PC-3 (cell line): ENCODE data around the gene CD44. TPM values are rescaled to one million over a fixed set of nuclear protein-coding genes. Genes with fewer than 3 reads are reported as not detected.
A peak's percentile ranks its signal among the peaks of the same experiment; 100 is the strongest.

Experiments used
- ATAC-seq: fragments of 200-7000 bp; cut with Tn5 transposase; 2 replicates; pipeline ENCODE4 v1.9.1; 2020; ENCODE audit warnings: mild to moderate bottlenecking, moderate library complexity
- BruUV-seq: library from RNA; stranded (reverse); fragments of 400-500 nt; replicated peaks from 2 replicates; lab custom pipeline; 2021; lab: Mats Ljungman, UMichigan
- CTCF ChIA-PET: fragments of 300-600 bp; sonication (Branson Sonifier 250); formaldehyde crosslinking; loops from one replicate; lab custom pipeline; 2022; ENCODE audit warnings: antibody characterized with exemption; lab: Charles Lee
- POLR2A ChIA-PET: fragments of 300-600 bp; sonication (Branson Sonifier 250); formaldehyde crosslinking; loops from one replicate; lab custom pipeline; 2022; ENCODE audit warnings: antibody characterized with exemption; ENCODE audit not compliant: unreplicated experiment; lab: Charles Lee
- DNase-seq: peaks from one replicate; pipeline ENCODE4 v3.0.0-alpha.2; 2015
- H2AFZ ChIP-seq: fragments of 300-600 bp; sonication (generic); 2 replicates; pipeline ENCODE4 v1.6.0; 2016; ENCODE audit warnings: antibody characterized with exemption, low read length
- H3F3A ChIP-seq: fragments of 300-600 bp; sonication (generic); one replicate; pipeline ENCODE4 v1.6.0; 2017; ENCODE audit warnings: antibody characterized with exemption, low read length, control low read depth, mild to moderate bottlenecking; ENCODE audit not compliant: unreplicated experiment
- H3K27ac ChIP-seq: fragments of 300-600 bp; sonication (generic); 2 replicates; pipeline ENCODE4 v1.5.1; 2016; ENCODE audit warnings: mild to moderate bottlenecking, low read length
- H3K27me3 ChIP-seq: fragments of 300-600 bp; sonication (generic); 2 replicates; pipeline ENCODE4 v1.6.1; 2016; ENCODE audit warnings: low read length, mixed read lengths
- H3K36me3 ChIP-seq: fragments of 300-600 bp; sonication (generic); 2 replicates; pipeline ENCODE4 v1.6.1; 2016; ENCODE audit warnings: low read depth, mixed run types, low read length, mixed read lengths
- H3K4me1 ChIP-seq: fragments of 300-600 bp; sonication (generic); 2 replicates; pipeline ENCODE4 v1.5.1; 2016; ENCODE audit warnings: low read length; ENCODE audit not compliant: insufficient read depth
- H3K4me2 ChIP-seq: fragments of 300-600 bp; sonication (generic); 2 replicates; pipeline ENCODE4 v1.6.0; 2016; ENCODE audit warnings: low read length
- H3K4me3 ChIP-seq: fragments of 300-600 bp; sonication (generic); 2 replicates; pipeline ENCODE4 v1.5.1; 2016; ENCODE audit warnings: mild to moderate bottlenecking, low read length, mixed read lengths
- H3K79me2 ChIP-seq: fragments of 300-600 bp; sonication (generic); 2 replicates; pipeline ENCODE4 v1.6.1; 2017; ENCODE audit warnings: low read length, mixed read lengths
- H3K9ac ChIP-seq: fragments of 300-600 bp; sonication (generic); 2 replicates; pipeline ENCODE4 v1.6.0; 2016; ENCODE audit warnings: mild to moderate bottlenecking, low read length
- H3K9me2 ChIP-seq: fragments of 300-600 bp; sonication (generic); replicated peaks from 2 replicates; pipeline ENCODE4 v1.6.1; 2016; ENCODE audit warnings: mixed run types, low read length, mixed read lengths
- H3K9me3 ChIP-seq: fragments of 300-600 bp; sonication (generic); 2 replicates; pipeline ENCODE4 v1.6.1; 2016; ENCODE audit warnings: low read length, mixed read lengths
- H4K20me1 ChIP-seq: fragments of 300-600 bp; sonication (generic); 2 replicates; pipeline ENCODE4 v1.6.1; 2016; ENCODE audit warnings: low read length, mixed read lengths
- CTCF ChIP-seq: fragments of 300-600 bp; sonication (generic); conservative IDR thresholded peaks from 2 replicates; pipeline ENCODE4 v1.5.1; 2017; ENCODE audit warnings: antibody characterized with exemption, low read depth, mild to moderate bottlenecking, low read length
- EZH2 ChIP-seq: fragments of 300-600 bp; sonication (generic); IDR thresholded peaks from one replicate; pipeline ENCODE4 v1.6.1; 2017; ENCODE audit warnings: antibody characterized with exemption, mild to moderate bottlenecking, low read length; ENCODE audit not compliant: unreplicated experiment
- EZH2phosphoT487 ChIP-seq: fragments of 300-600 bp; sonication (generic); IDR thresholded peaks from 2 replicates; pipeline ENCODE4 v1.6.1; 2018; ENCODE audit warnings: mild to moderate bottlenecking, antibody characterized with exemption, low read length, borderline replicate concordance
- intact Hi-C: fragments of 100-400 bp; cut with micrococcal nuclease; formaldehyde crosslinking; loops from 2 replicates; pipeline ENCODE4 v1.9.0; 2023
- total RNA-seq: library from RNA; depleted of rRNA; stranded (reverse); fragments of >200 nt; gene quantifications from 2 replicates; pipeline ENCODE4 v1.2.3, GENCODE V29; 2014

Gene CD44
- total RNA-seq, 1 experiment from 2014 or later = 181 TPM

DNA sequence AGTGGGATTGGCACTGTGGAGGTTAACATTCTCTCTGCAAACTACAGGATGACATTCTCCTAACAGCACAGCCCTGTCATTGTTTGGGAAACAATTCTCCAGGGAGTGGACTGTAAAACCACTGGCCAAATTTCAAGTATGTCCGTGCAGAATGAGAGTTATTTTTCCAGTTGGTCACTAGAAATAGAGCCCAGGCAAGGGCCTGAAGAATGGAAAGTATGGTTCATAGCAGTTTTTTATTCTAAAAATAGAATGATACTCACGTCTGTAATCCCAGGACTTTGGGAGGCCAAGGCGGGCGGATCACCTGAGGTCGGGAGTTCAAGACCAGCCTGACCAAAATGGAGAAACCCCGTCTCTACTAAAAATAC, 39.0 kb upstream of the CD44 start:
- Histone ChIP-seq H2AFZ (0 out of 2 replicates have a peak overlapping the region, but pooled peaks have one; percentile 4), H3K27me3 (no peaks in the 10 kb centered on the region), H3F3A (no peaks in the 10 kb centered on the region), H3K9me3 (no peaks in the 10 kb centered on the region), H3K79me2 (no peaks in the 10 kb centered on the region), H3K4me1 (peaks cover 11% of the 10 kb centered on the region), H3K4me3 (no peak overlapping the region), H4K20me1 (no peaks in the 10 kb centered on the region), H3K27ac (no peak overlapping the region), H3K36me3 (no peaks in the 10 kb centered on the region), H3K9me2 (no peaks in the 10 kb centered on the region), H3K9ac (no peak overlapping the region), H3K4me2 (no peak overlapping the region)
- CTCF ChIA-PET = interaction anchor here (0.6 kb wide), 1 partner anchor 562 kb away, joined by 5 read pairs; the partner anchor contains the start of gene TRIM44
- ATAC-seq (peak; percentile 74), DNase-seq (no peak)
- POLR2A ChIA-PET = no interaction called here
- intact Hi-C loops = no loop called here
- no TSS peak for BruUV-seq
- no peak for TF ChIP-seq EZH2phosphoT487
- TF ChIP-seq EZH2 = no peak
- no peak for TF ChIP-seq CTCF

DNA sequence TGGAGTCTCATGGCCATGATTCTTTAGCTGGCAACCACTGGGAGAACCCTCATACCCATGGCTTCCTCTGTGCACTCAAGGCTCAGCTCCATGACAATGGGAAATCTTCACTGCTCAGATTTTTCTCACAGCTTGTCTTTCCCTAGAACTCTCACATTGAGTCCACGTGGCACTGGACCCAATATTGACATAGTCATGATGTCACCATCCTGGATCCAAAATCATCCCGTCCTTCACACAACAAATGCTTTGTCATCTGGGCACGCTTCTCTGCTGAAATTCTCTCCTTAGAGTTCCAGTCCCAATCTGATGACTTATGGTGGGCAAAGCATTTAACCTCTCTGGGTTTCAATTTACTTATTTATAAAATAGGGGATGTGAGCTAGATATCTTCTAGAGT, 37.7 kb upstream of the CD44 start:
- Histone ChIP-seq H3K9me3 (no peaks in the 10 kb centered on the region), H3K9ac (no peak overlapping the region), H4K20me1 (no peaks in the 10 kb centered on the region), H3K4me1 (peaks cover 11% of the 10 kb centered on the region), H3K27me3 (no peaks in the 10 kb centered on the region), H2AFZ (no peak overlapping the region; the same call in 1 of the 2 replicates), H3F3A (no peaks in the 10 kb centered on the region), H3K4me2 (no peak overlapping the region), H3K79me2 (no peaks in the 10 kb centered on the region), H3K27ac (no peak overlapping the region), H3K36me3 (no peaks in the 10 kb centered on the region), H3K4me3 (no peak overlapping the region), H3K9me2 (no peaks in the 10 kb centered on the region)
- ATAC-seq (no peak), DNase-seq (peak; percentile 45)
- no TSS peak for BruUV-seq
- ChIA-PET CTCF (no interaction called here), POLR2A (interaction anchor here (0.6 kb wide), 1 partner anchor 783 kb away, joined by 7 read pairs; no protein-coding TSS in a partner anchor)
- no peak for TF ChIP-seq CTCF
- no peak for TF ChIP-seq EZH2phosphoT487
- no peak for TF ChIP-seq EZH2
- intact Hi-C loops = no loop called here

GRCh38 chr11:35102267-35102666, 36.7 kb upstream of the CD44 start:
- POLR2A ChIA-PET = no interaction called here
- ATAC-seq (no peak), DNase-seq (no peak)
- intact Hi-C loops = no loop called here
- Histone ChIP-seq H3K27ac (no peak overlapping the region), H3K9me2 (no peaks in the 10 kb centered on the region), H3K36me3 (no peaks in the 10 kb centered on the region), H2AFZ (no peak overlapping the region), H3F3A (no peaks in the 10 kb centered on the region), H3K4me3 (no peak overlapping the region), H3K27me3 (no peaks in the 10 kb centered on the region), H3K4me1 (peaks cover 11% of the 10 kb centered on the region), H3K9me3 (no peaks in the 10 kb centered on the region), H3K9ac (no peak overlapping the region), H3K79me2 (no peaks in the 10 kb centered on the region), H3K4me2 (no peak overlapping the region), H4K20me1 (no peaks in the 10 kb centered on the region)
- TF ChIP-seq EZH2 (no peak), EZH2phosphoT487 (no peak), CTCF (no peak)
- BruUV-seq = no TSS peak
- CTCF ChIA-PET = no interaction called here
